GM12878 (cell line): ENCODE measurements around the gene MAST4.

Experiments used
- CTCF ChIP-seq, 3 experiments: IDR thresholded peaks in 2 of 3; conservative IDR thresholded peaks in 1 of 3; 2 replicates each; pipeline ENCODE4 v1.5.1; 2011; ENCODE audit warnings: low read depth in 3 of 3, low read length in 3 of 3, mild to moderate bottlenecking in 3 of 3, control low read depth in 2 of 3, moderate library complexity in 2 of 3, inconsistent platforms in 1 of 3, mixed read lengths in 1 of 3; ENCODE audit not compliant: control insufficient read depth in 2 of 3, insufficient read depth in 1 of 3; ENCODE audit errors: extremely low read depth in 1 of 3
- JUND ChIP-seq: IDR thresholded peaks from 2 replicates; pipeline ENCODE4 v1.6.1; 2012; ENCODE audit warnings: low read depth, mild to moderate bottlenecking, low read length, improper control_type of control experiment, moderate library complexity
- MTA3 ChIP-seq: IDR thresholded peaks from 2 replicates; pipeline ENCODE4 v1.6.1; 2012; ENCODE audit warnings: low read length, inconsistent platforms, borderline replicate concordance
- POLR2AphosphoS5 ChIP-seq: IDR thresholded peaks from 2 replicates; pipeline ENCODE4 v1.6.1; 2011; ENCODE audit warnings: mild to moderate bottlenecking, low read length, inconsistent platforms
- RFX5 ChIP-seq: IDR thresholded peaks from 2 replicates; pipeline ENCODE4 v1.6.1; 2011; ENCODE audit warnings: low read depth, low read length, improper control_type of control experiment
- SP1 ChIP-seq: IDR thresholded peaks from one replicate; pipeline ENCODE4 v1.6.1; 2011; ENCODE audit warnings: low read depth, low read length
- USF1 ChIP-seq: IDR thresholded peaks from 2 replicates; pipeline ENCODE4 v1.6.1; 2011; ENCODE audit warnings: borderline replicate concordance, low read depth, mild to moderate bottlenecking, moderate library complexity, mixed read lengths, low read length; ENCODE audit not compliant: insufficient read depth; ENCODE audit errors: extremely low read length
- YY1 ChIP-seq: IDR thresholded peaks from 2 replicates; pipeline ENCODE4 v1.6.1; 2011; ENCODE audit warnings: low read depth, mild to moderate bottlenecking, low read length

- TF ChIP-seq CTCF (IDR thresholded peaks at IDR 0.05 in 2 of 3, conservative IDR thresholded peaks at IDR 0.05 in 1 of 3; ENCODE audit: control insufficient read depth in 2 of 3, extremely low read depth in 1 of 3, insufficient read depth in 1 of 3, low read depth in 3 of 3, low read length in 3 of 3) (no peak), YY1 (no peak), POLR2AphosphoS5 (no peak), MTA3 (no peak), SP1 (no peak), JUND (no peak), RFX5 (no peak), USF1 (no peak)
Observed at GRCh38 chr5:66720780-66721179, 124.6 kb downstream of the MAST4 start.
